ENCODE data around the gene WWOX.

- no peak for TF ChIP-seq POLR2A (IDR thresholded peaks at IDR 0.05)
- no peak for TF ChIP-seq CTCF (IDR thresholded peaks at IDR 0.05)
These were observed 467.1 kb downstream of the WWOX start for GRCh38 chr16:78566397-78567073.

All from right lobe of liver (tissue), 4 donors.